DND-41 (cell line): ENCODE results near the gene ADAMTS15.

Experiments used
- ATAC-seq: fragments of 200-7000 bp; cut with Tn5 transposase; 3 replicates; pipeline ENCODE4 v1.9.1; 2021; ENCODE audit warnings: low read depth; ENCODE audit not compliant: insufficient read depth
- DNase-seq: peaks from one replicate; pipeline ENCODE4 v3.0.0-alpha.2; 2020
- H2AFZ ChIP-seq: 2 replicates; pipeline ENCODE4 v1.6.0; 2012; ENCODE audit warnings: low read depth, low read length
- H3K27ac ChIP-seq: 2 replicates; pipeline ENCODE4 v1.5.1; 2012; ENCODE audit warnings: low read length, inconsistent platforms
- H3K27me3 ChIP-seq: fragments of 200-600 bp; sonication (generic); 2 replicates; pipeline ENCODE4 v1.6.0; 2012; ENCODE audit warnings: low read length, mild to moderate bottlenecking, inconsistent platforms; ENCODE audit not compliant: insufficient read depth, poor library complexity
- H3K36me3 ChIP-seq: 2 replicates; pipeline ENCODE4 v1.5.1; 2012; ENCODE audit warnings: low read length, inconsistent platforms; ENCODE audit not compliant: insufficient read depth
- H3K4me1 ChIP-seq: 2 replicates; pipeline ENCODE4 v1.5.1; 2012; ENCODE audit warnings: mild to moderate bottlenecking, low read length; ENCODE audit not compliant: insufficient read depth
- H3K4me2 ChIP-seq: 2 replicates; pipeline ENCODE4 v1.6.0; 2012; ENCODE audit warnings: mild to moderate bottlenecking, moderate library complexity, low read length, inconsistent platforms; ENCODE audit not compliant: insufficient read depth
- H3K4me3 ChIP-seq, 2 experiments: fragments of 200-600 bp in 1 of 2; shearing (Covaris generic) in 1 of 2; 2 replicates each; pipeline ENCODE4 v1.5.1; 2012 to 2016; ENCODE audit warnings: inconsistent platforms in 2 of 2, low read length in 2 of 2, mild to moderate bottlenecking in 2 of 2, low read depth in 1 of 2, moderate library complexity in 1 of 2
- H3K79me2 ChIP-seq: 2 replicates; pipeline ENCODE4 v1.6.0; 2012; ENCODE audit warnings: low read length, inconsistent platforms; ENCODE audit not compliant: insufficient read depth
- H3K9ac ChIP-seq: 2 replicates; pipeline ENCODE4 v1.6.0; 2012; ENCODE audit warnings: low read depth, mild to moderate bottlenecking, inconsistent platforms, low read length, moderate library complexity
- H3K9me3 ChIP-seq: 2 replicates; pipeline ENCODE4 v1.5.1; 2012; ENCODE audit warnings: low read length, moderate library complexity, mild to moderate bottlenecking, inconsistent platforms; ENCODE audit not compliant: insufficient read depth, severe bottlenecking
- H4K20me1 ChIP-seq: 2 replicates; pipeline ENCODE4 v1.6.0; 2012; ENCODE audit warnings: low read length; ENCODE audit not compliant: insufficient read depth
- EZH2 ChIP-seq: IDR thresholded peaks from 3 replicates; pipeline ENCODE4 v1.6.1; 2012; ENCODE audit warnings: borderline replicate concordance, low read depth, mild to moderate bottlenecking, moderate library complexity, low read length, inconsistent platforms; ENCODE audit not compliant: severe bottlenecking
- TF ChIP-seq, protein P1 (sequence below): IDR thresholded peaks from 2 replicates; pipeline ENCODE4 v1.5.1; 2012; ENCODE audit warnings: borderline replicate concordance, low read length, moderate library complexity, mild to moderate bottlenecking; ENCODE audit not compliant: poor library complexity, severe bottlenecking; ENCODE audit errors: extremely low read depth

The ADAMTS15 gene

DNA sequence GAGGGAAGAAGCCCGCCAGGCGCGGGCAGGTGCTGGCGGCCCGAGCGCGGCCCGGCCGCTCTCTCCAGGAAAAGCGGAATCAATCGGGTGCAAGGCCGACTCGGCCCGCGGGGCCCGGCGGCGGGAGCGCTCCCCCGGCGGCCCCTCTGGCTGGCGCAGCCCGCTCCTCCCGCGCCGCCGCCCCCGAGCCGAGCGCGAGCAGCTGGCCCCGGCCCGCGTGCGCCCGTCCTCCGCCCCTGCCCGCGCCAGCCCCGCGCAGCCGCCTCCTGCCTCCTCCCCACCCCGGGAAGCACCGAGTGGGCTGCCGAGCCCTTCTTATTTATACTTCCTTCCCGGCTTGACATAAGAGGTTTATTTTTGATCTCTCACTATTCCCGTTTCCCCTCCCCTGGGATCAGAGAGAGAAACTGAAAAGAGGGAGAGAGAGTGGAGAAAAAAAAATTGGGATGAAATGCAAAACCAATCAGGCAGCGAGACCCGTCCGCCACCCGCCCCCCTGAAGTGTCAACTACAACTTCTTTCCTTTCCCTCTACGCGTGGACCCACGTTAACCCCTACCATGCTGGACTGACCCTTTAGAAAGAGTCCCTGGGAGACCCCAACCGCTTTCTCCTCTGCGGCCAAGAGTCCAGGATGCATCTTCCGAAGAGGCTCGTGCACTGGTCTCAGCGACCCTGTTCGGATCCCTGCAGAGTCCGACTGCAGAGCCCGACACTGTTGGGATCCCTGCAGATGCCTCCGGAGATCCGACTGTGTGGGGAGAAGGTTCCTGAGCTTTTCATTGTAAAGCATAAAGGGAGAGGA, 19.9 kb upstream of the ADAMTS15 start, which contains the start of gene ADAMTS8:
TSS of gene ADAMTS8 (minus strand) at position 294 of the 804 bp plus-strand sequence. CDS start 323 bp downstream, outside the sequence.
- Histone ChIP-seq H3K4me3 (no peak within 1 kb of the TSS), H3K27ac (no peak within 1 kb of the TSS), H3K9ac (no peak within 1 kb of the TSS), H3K79me2 (no peaks in the 10 kb centered on the region), H4K20me1 (no peaks in the 10 kb centered on the region), H3K36me3 (no peaks in the 10 kb centered on the region), H2AFZ (no peak within 1 kb of the TSS), H3K4me1 (no peaks in the 10 kb centered on the region), H3K27me3 (peaks cover 34% of the 10 kb centered on the region), H3K9me3 (no peaks in the 10 kb centered on the region), H3K4me2 (no peak within 1 kb of the TSS)
- TF ChIP-seq EZH2: no peak
- TF ChIP-seq, protein P1, sequence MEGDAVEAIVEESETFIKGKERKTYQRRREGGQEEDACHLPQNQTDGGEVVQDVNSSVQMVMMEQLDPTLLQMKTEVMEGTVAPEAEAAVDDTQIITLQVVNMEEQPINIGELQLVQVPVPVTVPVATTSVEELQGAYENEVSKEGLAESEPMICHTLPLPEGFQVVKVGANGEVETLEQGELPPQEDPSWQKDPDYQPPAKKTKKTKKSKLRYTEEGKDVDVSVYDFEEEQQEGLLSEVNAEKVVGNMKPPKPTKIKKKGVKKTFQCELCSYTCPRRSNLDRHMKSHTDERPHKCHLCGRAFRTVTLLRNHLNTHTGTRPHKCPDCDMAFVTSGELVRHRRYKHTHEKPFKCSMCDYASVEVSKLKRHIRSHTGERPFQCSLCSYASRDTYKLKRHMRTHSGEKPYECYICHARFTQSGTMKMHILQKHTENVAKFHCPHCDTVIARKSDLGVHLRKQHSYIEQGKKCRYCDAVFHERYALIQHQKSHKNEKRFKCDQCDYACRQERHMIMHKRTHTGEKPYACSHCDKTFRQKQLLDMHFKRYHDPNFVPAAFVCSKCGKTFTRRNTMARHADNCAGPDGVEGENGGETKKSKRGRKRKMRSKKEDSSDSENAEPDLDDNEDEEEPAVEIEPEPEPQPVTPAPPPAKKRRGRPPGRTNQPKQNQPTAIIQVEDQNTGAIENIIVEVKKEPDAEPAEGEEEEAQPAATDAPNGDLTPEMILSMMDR: no peak
- no peak for ATAC-seq
- no peak for DNase-seq

GRCh38 chr11:130429120-130429681, 19.2 kb upstream of the ADAMTS15 start:
- no peak overlapping the region for H3K9ac ChIP-seq
- H3K27ac ChIP-seq: no peak overlapping the region
- ATAC-seq: no peak
- DNase-seq: no peak
- H3K4me2 ChIP-seq: no peak overlapping the region
- no peaks in the 10 kb centered on the region for H3K9me3 ChIP-seq
- no peaks in the 10 kb centered on the region for H4K20me1 ChIP-seq
- H3K27me3 ChIP-seq: peaks cover 32% of the 10 kb centered on the region
- no peak for TF ChIP-seq EZH2
- TF ChIP-seq, protein P1: no peak
- H3K79me2 ChIP-seq: no peaks in the 10 kb centered on the region
- H3K4me3 ChIP-seq: no peak overlapping the region
- no peak overlapping the region for H2AFZ ChIP-seq
- no peaks in the 10 kb centered on the region for H3K36me3 ChIP-seq
- H3K4me1 ChIP-seq: no peaks in the 10 kb centered on the region

DNA sequence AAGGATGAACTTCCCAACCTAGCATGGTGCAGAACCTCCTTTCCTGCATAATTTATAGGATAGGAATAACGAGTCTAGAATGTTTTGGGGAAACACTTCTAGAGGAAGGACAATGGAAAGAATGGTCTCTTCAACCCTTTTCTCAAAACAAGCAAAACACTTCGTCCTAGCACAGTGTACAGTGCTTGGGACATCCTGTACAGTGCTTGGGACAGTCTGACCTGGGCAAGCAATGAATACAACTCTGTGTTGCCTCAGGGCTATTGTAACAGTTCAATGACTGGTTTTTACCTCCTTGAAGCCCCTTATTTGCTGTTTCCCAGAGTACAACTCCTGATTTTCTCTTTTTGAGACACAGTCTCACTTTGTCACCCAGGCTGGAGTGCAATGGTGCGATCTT, 18.5 kb upstream of the ADAMTS15 start:
- no peak for ATAC-seq

More for the DNA sequence above, 18.5 kb upstream of the ADAMTS15 start:
- no peak overlapping the region for H3K27ac ChIP-seq
- no peaks in the 10 kb centered on the region for H4K20me1 ChIP-seq
- peaks cover 4% of the 10 kb centered on the region for H3K4me1 ChIP-seq
- H2AFZ ChIP-seq: no peak overlapping the region
- peaks cover 29% of the 10 kb centered on the region for H3K27me3 ChIP-seq
- H3K4me3 ChIP-seq: no peak overlapping the region
- H3K79me2 ChIP-seq: no peaks in the 10 kb centered on the region
- no peak overlapping the region for H3K9ac ChIP-seq
- TF ChIP-seq EZH2: no peak
- TF ChIP-seq, protein P1: no peak
- no peak overlapping the region for H3K4me2 ChIP-seq
- no peaks in the 10 kb centered on the region for H3K9me3 ChIP-seq
- DNase-seq: no peak
- H3K36me3 ChIP-seq: no peaks in the 10 kb centered on the region
